ENCODE data around the gene FAM219A. TPM values are rescaled to one million over a fixed set of nuclear protein-coding genes. Genes with fewer than 3 reads are reported as not detected.

The FAM219A gene
- total RNA-seq, 3 donors from 2014 or later = 8.2 to 9.2 (median 9.0) TPM

- DNase-seq (ENCODE audit: low spot score in 2 of 2) = no peak
- Histone ChIP-seq H3K36me3 (no peaks in the 10 kb centered on the region), H3K9me3 (no peaks in the 10 kb centered on the region), H3K4me3 (no peak overlapping the region), H3K27ac (no peak overlapping the region), H3K27me3 (no peaks in the 10 kb centered on the region), H3K4me1 (no peaks in the 10 kb centered on the region)
- TF ChIP-seq POLR2A (IDR thresholded peaks at IDR 0.05) (no peak), CTCF (IDR thresholded peaks at IDR 0.05) (no peak), POLR2AphosphoS5 (IDR thresholded peaks at IDR 0.05) (no peak)
- intact Hi-C loops (cut with DNase I; ENCODE audit: low total_unique reads) = loop anchor here (5.0 kb wide), 1 partner anchor 55 kb away; no protein-coding TSS in a partner anchor
These were observed 19.2 kb upstream of the FAM219A start for GRCh38 chr9:34477541-34477940.

- H3K9me3 ChIP-seq = no peaks in the 10 kb centered on the region
- no peaks in the 10 kb centered on the region for H3K27me3 ChIP-seq
- TF ChIP-seq CTCF (IDR thresholded peaks at IDR 0.05) (no peak), POLR2A (IDR thresholded peaks at IDR 0.05) (no peak), POLR2AphosphoS5 (IDR thresholded peaks at IDR 0.05) (no peak)
- H3K4me3 ChIP-seq = no peak overlapping the region
- H3K4me1 ChIP-seq = no peaks in the 10 kb centered on the region
- no peak overlapping the region for H3K27ac ChIP-seq
- intact Hi-C loops (cut with DNase I; ENCODE audit: low total_unique reads) = loop anchor here (5.0 kb wide), 1 partner anchor 57 kb away; no protein-coding TSS in a partner anchor
- no peak for DNase-seq (ENCODE audit: low spot score in 2 of 2)
- no peaks in the 10 kb centered on the region for H3K36me3 ChIP-seq
These were observed 16.7 kb upstream of the FAM219A start for GRCh38 chr9:34475097-34475496.

- Histone ChIP-seq H3K36me3 (no peaks in the 10 kb centered on the region), H3K9me3 (no peaks in the 10 kb centered on the region), H3K27ac (no peak overlapping the region), H3K4me1 (no peaks in the 10 kb centered on the region), H3K4me3 (no peak overlapping the region), H3K27me3 (no peaks in the 10 kb centered on the region)
- intact Hi-C loops (cut with DNase I; ENCODE audit: low total_unique reads) = no loop called here
- TF ChIP-seq CTCF (IDR thresholded peaks at IDR 0.05) (no peak), POLR2A (IDR thresholded peaks at IDR 0.05) (no peak), POLR2AphosphoS5 (IDR thresholded peaks at IDR 0.05) (no peak)
- DNase-seq (ENCODE audit: low spot score in 2 of 2) = no peak
These were observed 7.1 kb upstream of the FAM219A start for GRCh38 chr9:34465468-34465867.

GRCh38 chr9:34464571-34464970, 6.2 kb upstream of the FAM219A start:
- Histone ChIP-seq H3K27ac (no peak overlapping the region), H3K4me3 (no peak overlapping the region), H3K36me3 (no peaks in the 10 kb centered on the region), H3K4me1 (no peaks in the 10 kb centered on the region), H3K9me3 (no peaks in the 10 kb centered on the region), H3K27me3 (no peaks in the 10 kb centered on the region)
- intact Hi-C loops (cut with DNase I; ENCODE audit: low total_unique reads) = no loop called here
- no peak for DNase-seq (ENCODE audit: low spot score in 2 of 2)
- TF ChIP-seq POLR2AphosphoS5 (IDR thresholded peaks at IDR 0.05) (no peak), POLR2A (IDR thresholded peaks at IDR 0.05) (no peak), CTCF (IDR thresholded peaks at IDR 0.05) (no peak)

GRCh38 chr9:34463901-34464232, 5.5 kb upstream of the FAM219A start:
- Histone ChIP-seq H3K9me3 (no peaks in the 10 kb centered on the region), H3K27ac (no peak overlapping the region), H3K4me1 (no peaks in the 10 kb centered on the region), H3K36me3 (no peaks in the 10 kb centered on the region), H3K27me3 (no peaks in the 10 kb centered on the region), H3K4me3 (no peak overlapping the region)
- intact Hi-C loops (cut with DNase I; ENCODE audit: low total_unique reads) = no loop called here
- no peak for DNase-seq (ENCODE audit: low spot score in 2 of 2)
- TF ChIP-seq POLR2A (IDR thresholded peaks at IDR 0.05) (no peak), CTCF (IDR thresholded peaks at IDR 0.05) (no peak), POLR2AphosphoS5 (IDR thresholded peaks at IDR 0.05) (no peak)

Data from breast epithelium (tissue), 4 donors.